ENCODE data around the gene AHNAK.

- TF ChIP-seq YY1 (IDR thresholded peaks at IDR 0.05; ENCODE audit: low read depth): no peak
- no peak for TF ChIP-seq CREB1 (IDR thresholded peaks at IDR 0.05; ENCODE audit: low read depth)
Observed at GRCh38 chr11:62554387-62555167, 8.0 kb upstream of the AHNAK start.

All from Ishikawa (cell line).